Forelimb muscle (tissue), 1 donor: ENCODE data around the gene SEMA6A. TPM values are rescaled to one million over a fixed set of nuclear protein-coding genes. Genes with fewer than 3 reads are reported as not detected.

Source experiments
- DNase-seq: peaks from one replicate; pipeline ENCODE4 v3.0.0-alpha.2; 2013; ENCODE audit warnings: low read depth
- polyA plus RNA-seq: library from polyadenylated mRNA; unstranded; fragments of 120-200 nt; gene quantifications from one replicate; pipeline ENCODE4 v1.2.1, GENCODE V29; 2013; ENCODE audit not compliant: insufficient read length

Gene SEMA6A
- polyA plus RNA-seq, 1 donor, result 43.9 TPM

DNA sequence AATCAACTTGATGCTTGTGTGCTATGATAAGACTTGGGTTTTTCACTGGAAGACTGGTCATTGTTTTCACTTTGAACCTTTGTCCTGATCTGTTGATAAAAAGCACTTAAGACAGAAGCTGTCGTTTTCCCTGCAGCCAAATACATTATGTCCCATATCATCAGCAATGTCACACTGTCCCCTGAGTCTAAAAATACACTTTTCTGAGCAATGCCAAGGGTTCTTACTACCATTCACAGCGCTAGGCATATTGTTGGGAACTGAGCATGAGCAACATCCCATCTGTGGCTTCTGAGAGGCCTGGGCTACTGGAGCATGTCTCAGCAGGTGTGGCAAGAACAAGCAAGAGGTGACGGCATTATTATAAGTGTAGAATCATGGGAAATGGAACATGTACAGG lies 81.8 kb downstream of the SEMA6A start:
- DNase-seq, result no peak

DNA sequence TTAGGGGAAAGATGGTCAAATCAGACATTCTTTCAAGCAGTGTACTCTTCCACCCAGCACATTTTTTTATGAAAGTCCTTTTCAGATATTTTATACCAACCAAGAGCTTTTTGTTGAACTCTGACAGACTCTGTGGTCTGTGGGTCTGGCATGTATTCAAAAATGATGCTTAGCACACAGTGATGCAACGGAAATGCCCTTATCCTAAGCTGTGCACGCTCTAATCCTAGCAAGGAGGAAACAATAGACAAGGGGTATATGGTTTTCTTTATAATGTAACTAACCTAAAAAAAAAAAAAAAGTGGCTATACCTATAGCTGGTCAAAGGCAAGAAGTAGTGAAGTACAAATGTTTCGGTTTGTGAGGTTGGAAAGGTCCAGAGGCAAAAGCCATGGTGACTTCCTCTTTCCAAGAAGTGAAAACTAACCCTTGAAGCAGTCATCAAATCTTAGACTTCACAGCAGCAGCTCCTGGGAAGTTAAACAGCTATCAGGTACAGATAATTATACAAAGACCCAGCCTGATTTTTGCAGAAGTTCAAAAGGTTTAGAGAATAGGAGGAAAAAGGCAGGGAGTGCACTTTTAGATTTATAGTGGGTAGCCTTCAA lies 82.5 kb downstream of the SEMA6A start:
- DNase-seq, result no peak

DNA sequence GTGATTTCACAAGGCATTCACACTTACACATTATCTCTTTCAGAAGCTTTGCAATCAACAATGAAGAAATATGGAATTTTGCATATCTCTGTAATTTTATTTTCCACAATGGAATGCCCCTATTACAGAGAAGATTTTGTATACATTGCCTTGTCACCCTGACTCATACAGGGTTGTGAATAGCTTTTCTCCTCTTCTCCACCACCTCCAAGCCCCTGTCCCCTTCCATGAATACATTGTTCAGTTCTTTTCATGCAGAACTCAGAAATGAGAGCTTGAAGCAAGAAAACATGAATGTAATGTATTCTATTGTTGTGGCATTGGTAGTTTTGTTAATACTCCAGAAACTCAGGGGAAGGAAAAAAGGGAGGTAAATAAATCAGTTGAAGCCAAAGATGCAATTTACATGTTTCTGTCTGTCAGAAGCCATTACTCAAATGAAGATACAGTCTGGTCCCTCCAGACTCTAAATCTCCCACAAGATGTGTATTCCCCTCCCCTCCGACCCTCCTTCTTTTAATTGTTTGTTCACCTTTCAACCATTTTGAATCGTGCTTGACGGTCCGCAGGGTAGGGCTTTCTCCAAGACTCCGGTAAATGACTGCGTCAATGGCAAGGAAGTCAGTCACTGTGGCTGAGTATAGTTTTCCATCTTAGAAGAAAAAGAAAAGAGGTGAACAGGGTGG lies 86.1 kb downstream of the SEMA6A start:
- no peak for DNase-seq

GRCh38 chr5:116487045-116487444 lies 87.6 kb downstream of the SEMA6A start:
- no peak for DNase-seq

- DNase-seq, result no peak
Observed at GRCh38 chr5:116486588-116486987, 88.0 kb downstream of the SEMA6A start.

DNA sequence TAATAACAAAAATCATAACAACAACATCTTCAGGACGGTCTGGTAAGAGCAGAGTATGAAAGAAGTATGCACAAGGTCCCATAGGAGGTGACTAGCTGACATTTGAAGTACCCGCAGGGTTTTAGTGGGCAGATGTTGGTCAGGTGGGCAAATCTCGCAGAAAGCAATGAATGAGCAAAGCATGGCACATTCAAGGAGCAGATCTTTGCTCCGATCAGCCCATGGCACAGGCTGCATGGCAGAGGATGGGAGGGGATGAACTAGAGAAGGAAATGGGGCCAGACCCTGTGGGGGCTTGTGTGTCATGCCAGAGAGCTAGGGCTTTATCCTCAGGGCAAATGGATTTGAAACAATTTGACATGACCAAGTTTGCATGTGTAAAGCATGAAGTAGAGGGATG lies 90.0 kb downstream of the SEMA6A start:
- no peak for DNase-seq

DNA sequence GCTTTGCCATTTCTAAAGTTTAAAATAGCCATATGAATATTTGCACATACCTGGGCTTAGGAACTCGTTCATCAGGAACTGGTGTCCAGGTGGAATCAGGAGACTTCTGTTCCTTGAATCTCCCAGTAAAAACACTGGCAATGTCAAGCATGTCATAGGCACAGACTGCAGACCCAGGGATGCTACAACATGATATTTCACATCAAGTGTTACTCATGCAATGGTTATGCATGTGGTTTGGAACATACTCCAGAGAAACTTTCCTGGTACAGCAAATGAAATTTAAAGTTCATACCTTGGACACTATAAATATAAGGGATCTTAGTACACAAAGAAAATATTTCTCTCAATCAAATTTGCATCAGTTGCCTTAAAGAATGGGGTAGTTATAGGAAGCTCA lies 92.2 kb downstream of the SEMA6A start:
- DNase-seq, result no peak

- no peak for DNase-seq
Observed at GRCh38 chr5:116480894-116481510, 93.6 kb downstream of the SEMA6A start.

- no peak for DNase-seq
Observed at GRCh38 chr5:116479776-116480675, 94.6 kb downstream of the SEMA6A start.

DNA sequence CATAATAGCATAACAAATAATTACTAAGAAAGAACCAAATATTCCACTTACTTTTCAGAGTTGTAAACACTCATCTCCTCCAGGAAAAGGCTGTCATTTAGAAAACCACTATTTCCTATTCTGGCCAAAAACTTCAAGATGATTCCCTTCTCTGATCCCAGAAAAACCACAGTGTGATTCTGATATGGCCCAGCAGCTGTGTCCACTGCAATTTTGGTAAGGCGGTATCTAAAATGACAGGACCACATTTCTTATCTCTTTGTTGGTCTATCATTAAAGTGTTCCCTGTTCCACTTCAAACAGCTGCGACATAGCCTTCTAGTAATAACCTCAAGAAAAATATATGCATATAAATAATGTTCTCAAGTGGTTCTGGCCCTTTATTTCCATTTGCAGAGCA lies 96.1 kb downstream of the SEMA6A start:
- DNase-seq, result no peak

DNA sequence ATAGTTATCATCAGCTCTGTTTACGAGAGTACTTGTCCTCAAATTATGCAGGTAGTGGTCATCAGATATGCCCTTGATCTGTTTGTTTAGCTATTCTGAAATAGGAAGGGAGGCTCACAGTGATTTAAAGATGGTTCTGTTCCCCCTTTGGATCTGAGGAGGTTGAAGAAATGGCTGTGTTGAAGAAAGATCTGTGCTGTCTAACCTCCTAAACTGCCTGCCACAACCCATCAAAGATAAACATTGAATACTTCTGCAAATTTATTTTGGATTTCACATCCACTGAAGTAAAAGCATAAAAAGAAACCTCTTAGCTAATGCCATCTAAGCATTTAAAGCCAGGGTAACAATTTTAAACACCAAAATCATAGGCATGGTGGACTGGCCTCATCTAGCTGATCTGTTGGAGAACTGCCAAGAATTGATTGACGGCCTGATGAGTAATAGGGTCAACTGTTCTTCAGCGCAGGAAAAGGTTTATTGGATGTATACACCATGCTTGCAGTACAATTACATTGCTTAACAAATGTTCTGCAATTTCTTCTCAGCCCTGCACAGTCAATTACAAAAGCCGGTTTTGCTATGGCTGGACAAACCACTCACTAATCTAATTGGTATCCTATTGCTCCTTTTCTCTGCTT lies 97.6 kb downstream of the SEMA6A start:
- DNase-seq, result no peak

DNA sequence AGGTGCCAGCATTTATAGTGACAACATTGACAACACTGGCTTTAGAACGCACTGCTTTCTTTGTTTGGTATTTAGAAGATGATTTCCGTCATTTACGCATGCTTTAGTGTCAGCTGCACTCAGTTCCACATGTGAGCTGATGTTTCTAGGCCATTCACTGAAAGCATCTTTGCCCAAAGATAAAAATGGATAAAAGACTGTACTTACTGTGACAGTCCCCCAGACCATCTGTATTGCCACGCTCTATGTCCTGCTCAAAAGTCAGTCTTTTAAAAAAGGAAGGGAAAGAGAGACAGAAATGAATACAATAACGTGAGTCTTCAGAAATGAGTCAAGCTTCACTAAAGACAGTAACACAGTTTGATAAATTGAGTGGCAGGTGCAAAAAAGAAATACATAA lies 99.3 kb downstream of the SEMA6A start:
- no peak for DNase-seq

- DNase-seq, result no peak
Observed at GRCh38 chr5:116473706-116474105, 100.9 kb downstream of the SEMA6A start.

DNA sequence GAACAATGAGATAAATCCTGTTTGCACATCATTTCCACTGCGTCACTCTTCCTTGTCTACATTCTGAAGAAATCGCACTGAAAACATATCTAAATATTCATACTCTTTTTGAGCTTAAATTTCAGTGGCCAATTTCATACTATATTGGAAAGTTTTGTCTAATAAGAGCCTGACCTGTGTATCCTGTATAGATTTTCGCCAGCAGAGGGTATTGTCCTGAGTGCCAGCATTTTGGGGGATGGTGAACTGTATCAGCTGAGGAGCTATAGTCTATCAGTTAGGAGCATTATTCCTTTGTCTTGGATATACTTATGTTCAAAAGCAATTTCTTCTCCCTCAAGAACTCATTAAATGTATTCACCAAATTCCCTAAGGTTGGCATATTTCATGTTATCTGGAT lies 102.3 kb downstream of the SEMA6A start:
- no peak for DNase-seq

DNA sequence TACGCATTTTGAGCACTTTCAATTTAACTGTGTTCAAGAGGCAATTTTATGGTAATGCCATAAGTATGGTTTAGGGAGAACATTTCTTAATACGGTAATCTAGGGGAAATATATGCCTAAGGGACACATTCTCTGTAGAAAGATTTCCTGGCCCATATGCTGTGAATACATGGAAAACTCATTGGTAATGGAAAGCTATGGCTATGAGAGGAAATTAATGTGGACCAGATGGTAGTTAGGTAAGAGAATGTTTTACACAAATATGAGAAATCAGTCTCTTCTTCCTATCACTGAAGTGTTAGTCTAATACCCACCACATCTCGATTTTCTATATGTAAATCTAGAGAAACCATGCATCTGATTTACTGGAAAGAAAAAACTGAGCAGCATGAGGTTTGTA lies 105.0 kb downstream of the SEMA6A start:
- DNase-seq, result no peak

- DNase-seq, result no peak
Observed at GRCh38 chr5:116468583-116468982, 106.0 kb downstream of the SEMA6A start.

GRCh38 chr5:116467465-116467843 lies 107.2 kb downstream of the SEMA6A start:
- no peak for DNase-seq

GRCh38 chr5:116466727-116467464 lies 107.7 kb downstream of the SEMA6A start:
- no peak for DNase-seq

DNA sequence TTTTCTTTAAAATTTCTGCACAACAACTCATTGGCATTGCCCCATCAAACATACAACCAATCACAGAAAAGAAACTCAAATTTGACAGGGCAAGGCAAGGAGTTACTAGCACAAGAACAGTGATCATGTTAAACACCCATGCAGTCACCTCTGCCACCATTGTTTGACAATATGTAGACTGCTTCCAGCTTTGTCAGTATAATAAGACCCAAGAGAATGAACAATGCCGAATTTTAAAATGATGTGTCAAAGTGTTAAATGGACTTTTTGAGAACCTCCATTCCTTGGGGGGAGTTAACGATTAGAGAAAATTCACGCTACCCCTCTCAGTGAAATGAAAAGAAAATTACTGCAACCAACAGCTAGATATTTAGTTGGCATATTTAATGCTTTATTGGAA lies 109.2 kb downstream of the SEMA6A start:
- DNase-seq, result no peak

- no peak for DNase-seq
Observed at GRCh38 chr5:116464144-116464708, 110.4 kb downstream of the SEMA6A start.

- DNase-seq, result no peak
Observed at GRCh38 chr5:116462500-116462899, 112.1 kb downstream of the SEMA6A start.
